Measurements from ENCODE around the gene PSD4. TPM values are rescaled to one million over a fixed set of nuclear protein-coding genes. Genes with fewer than 3 reads are reported as not detected.

The PSD4 gene
- total RNA-seq, 4 donors from 2014 or later = 48.2 to 193 (median 87.4) TPM

- no peaks in the 10 kb centered on the region for H3K27me3 ChIP-seq
- TF ChIP-seq POLR2AphosphoS5 (IDR thresholded peaks at IDR 0.05) (no peak), POLR2A (IDR thresholded peaks at IDR 0.05) (no peak), CTCF (IDR thresholded peaks at IDR 0.05) (no peak), EP300 (IDR thresholded peaks at IDR 0.05; ENCODE audit: low read depth) (no peak)
- intact Hi-C loops (cut with DNase I; ENCODE audit: low total_unique reads) = no loop called here
These were observed 17.3 kb upstream of the PSD4 start for GRCh38 chr2:113156278-113157117.

DNA sequence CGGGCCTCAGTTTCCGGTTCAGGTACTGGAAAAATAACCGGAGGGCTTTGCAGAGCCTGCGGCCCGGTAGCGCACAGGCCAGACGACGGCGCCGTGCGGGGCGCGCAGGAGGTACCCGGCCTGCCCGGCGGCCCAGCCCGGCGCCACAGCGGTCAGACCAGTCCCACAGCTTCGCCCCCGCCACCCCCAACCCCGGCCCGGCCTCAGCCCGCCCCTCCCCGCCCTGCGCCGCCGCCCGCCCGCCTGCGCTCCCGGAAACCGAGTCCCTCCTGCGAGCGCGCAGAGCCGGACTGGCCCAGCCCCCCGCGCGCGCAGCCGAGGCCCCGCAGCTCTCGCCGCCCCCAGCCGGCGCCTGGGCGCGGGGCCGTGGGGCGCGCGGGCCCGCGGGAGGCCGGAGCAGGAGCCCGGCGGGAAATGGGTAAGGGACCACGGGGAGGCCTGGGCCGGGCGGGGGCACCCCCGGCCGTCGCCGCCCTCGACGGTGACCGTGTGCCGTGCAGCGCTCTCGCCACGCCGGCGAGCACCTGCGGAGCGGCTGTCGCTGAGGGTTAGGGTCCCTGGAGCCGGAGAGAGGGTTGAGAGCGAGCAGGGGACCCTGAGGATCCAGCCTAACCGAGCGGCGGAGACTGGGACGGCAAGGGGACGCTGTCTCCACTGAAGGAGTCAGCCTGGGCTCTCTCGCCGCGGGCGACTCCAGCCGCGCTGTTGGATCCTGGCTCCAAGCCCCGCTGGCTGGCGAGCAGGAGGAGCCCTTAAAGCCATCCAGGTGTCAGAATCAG is 16.5 kb upstream of the PSD4 start:
- Histone ChIP-seq H3K36me3 (no peaks in the 10 kb centered on the region), H3K4me1 (peaks cover 0 to 16% (median 11%) of the 10 kb centered on the region in 4 donors), H3K9me3 (no peaks in the 10 kb centered on the region), H3K27me3 (no peaks in the 10 kb centered on the region), H3K4me3 (peak overlapping the region in 3 of 4 donors; percentile 50 to 58 (median 58)), H3K27ac (peak overlapping the region; percentile 64 to 82 (median 80))
- TF ChIP-seq POLR2A (IDR thresholded peaks at IDR 0.05) (peak; percentile 16), EP300 (IDR thresholded peaks at IDR 0.05; ENCODE audit: low read depth) (no peak), CTCF (IDR thresholded peaks at IDR 0.05) (no peak), POLR2AphosphoS5 (IDR thresholded peaks at IDR 0.05) (no peak)
- intact Hi-C loops (cut with DNase I; ENCODE audit: low total_unique reads) = no loop called here
- in situ Hi-C loops (cut with MboI; ENCODE audit: low pct_ligation_motif_present in 1 of 4, low pct_unique_long_range_greater_than_20kb in 1 of 4, low sequenced_read_pairs in 3 of 4) = no loop called here
- DNase-seq = peak; percentile 77
- WGBS, 2 donors (ENCODE audit: low coverage in 1 of 2) = 2% methylated on average over 31 of the region's 92 CpGs; no CpG with 5 or more reads in 1 of the 2 donors

More at GRCh38 chr2:113156278-113157117, 17.3 kb upstream of the PSD4 start:
- H3K36me3 ChIP-seq = no peaks in the 10 kb centered on the region
- no peaks in the 10 kb centered on the region for H3K9me3 ChIP-seq
- no peak for DNase-seq
- peak overlapping the region; percentile 64 to 82 (median 80) for H3K27ac ChIP-seq
- in situ Hi-C loops (cut with MboI; ENCODE audit: low pct_ligation_motif_present in 1 of 4, low pct_unique_long_range_greater_than_20kb in 1 of 4, low sequenced_read_pairs in 3 of 4) = no loop called here
- peaks cover 0 to 16% (median 11%) of the 10 kb centered on the region in 4 donors for H3K4me1 ChIP-seq
- 60 to 70% methylated on average over 8 to 10 of the region's 10 CpGs for WGBS, 2 donors (ENCODE audit: low coverage in 1 of 2)
- peak overlapping the region in 3 of 4 donors; percentile 50 to 58 (median 58) for H3K4me3 ChIP-seq

- WGBS, 2 donors (ENCODE audit: low coverage in 1 of 2) = 39 to 62% methylated on average over 3 to 7 of the region's 10 CpGs
- intact Hi-C loops (cut with DNase I; ENCODE audit: low total_unique reads) (no loop called here), in situ Hi-C loops (cut with MboI; ENCODE audit: low pct_ligation_motif_present in 1 of 4, low pct_unique_long_range_greater_than_20kb in 1 of 4, low sequenced_read_pairs in 3 of 4) (no loop called here)
- Histone ChIP-seq H3K27me3 (no peaks in the 10 kb centered on the region), H3K4me1 (peaks cover 0 to 16% (median 11%) of the 10 kb centered on the region in 4 donors), H3K36me3 (no peaks in the 10 kb centered on the region), H3K4me3 (peak overlapping the region in 3 of 4 donors; percentile 50 to 58 (median 58)), H3K9me3 (no peaks in the 10 kb centered on the region), H3K27ac (peak overlapping the region; percentile 51 to 82 (median 80))
- TF ChIP-seq EP300 (IDR thresholded peaks at IDR 0.05; ENCODE audit: low read depth) = no peak
- no peak for TF ChIP-seq CTCF (IDR thresholded peaks at IDR 0.05)
- no peak for TF ChIP-seq POLR2A (IDR thresholded peaks at IDR 0.05)
- TF ChIP-seq POLR2AphosphoS5 (IDR thresholded peaks at IDR 0.05) = peak in 1 of 3 donors; percentile 40
- DNase-seq = no peak
These were observed 15.6 kb upstream of the PSD4 start for GRCh38 chr2:113157897-113158753.
